Vagina (tissue), 2 donors: ENCODE data around the gene CLUH.

Experiments used
- CTCF ChIP-seq, 3 experiments: fragments of 450-650 bp in 2 of 3; fragments of 200-600 bp in 1 of 3; sonication (generic) in 1 of 3; IDR thresholded peaks; one replicate each; pipeline ENCODE4 v1.5.1; 2017 to 2019; ENCODE audit warnings: antibody characterized with exemption in 3 of 3, mild to moderate bottlenecking in 2 of 3, moderate library complexity in 2 of 3
- POLR2A ChIP-seq, 2 donors: fragments of 450-650 bp; IDR thresholded peaks; one replicate each; pipeline ENCODE4 v1.6.1; 2017; ENCODE audit warnings: antibody characterized with exemption in 2 of 2, mild to moderate bottlenecking in 2 of 2, moderate library complexity in 2 of 2
- POLR2AphosphoS5 ChIP-seq, 2 donors: sonication (generic); formaldehyde crosslinking; IDR thresholded peaks; one replicate each; pipeline ENCODE4 v1.9.0; 2017; ENCODE audit warnings: antibody characterized with exemption in 2 of 2, mild to moderate bottlenecking in 2 of 2, low read depth in 1 of 2; ENCODE audit not compliant: insufficient read depth in 1 of 2

GRCh38 chr17:2737693-2738092 is 26.1 kb upstream of the CLUH start:
- TF ChIP-seq CTCF (IDR thresholded peaks at IDR 0.05) (no peak), POLR2A (IDR thresholded peaks at IDR 0.05) (no peak), POLR2AphosphoS5 (IDR thresholded peaks at IDR 0.05; ENCODE audit: insufficient read depth in 1 of 2, low read depth in 1 of 2) (no peak)
